Osteocyte (in vitro differentiated cells): ENCODE results near the gene DCAF6. TPM values are rescaled to one million over a fixed set of nuclear protein-coding genes. Genes with fewer than 3 reads are reported as not detected.

Source experiments
- DNase-seq: peaks from one replicate; pipeline ENCODE4 v3.0.0; 2021; ENCODE audit warnings: mixed read lengths; ENCODE audit not compliant: unreplicated experiment; ENCODE audit errors: extremely low spot score
- H3K27ac Mint-ChIP-seq: one replicate; pipeline ENCODE4 v1.8.0; 2021; ENCODE audit warnings: mild to moderate bottlenecking, mixed read lengths; ENCODE audit not compliant: unreplicated experiment
- H3K27me3 Mint-ChIP-seq: one replicate; pipeline ENCODE4 v1.8.0; 2021; ENCODE audit warnings: mixed read lengths; ENCODE audit not compliant: unreplicated experiment
- H3K36me3 Mint-ChIP-seq: one replicate; pipeline ENCODE4 v1.8.0; 2021; ENCODE audit warnings: mixed read lengths; ENCODE audit not compliant: unreplicated experiment
- H3K4me1 Mint-ChIP-seq: one replicate; pipeline ENCODE4 v1.8.0; 2021; ENCODE audit warnings: mixed read lengths; ENCODE audit not compliant: unreplicated experiment
- H3K4me3 Mint-ChIP-seq: one replicate; pipeline ENCODE4 v1.8.0; 2021; ENCODE audit warnings: mild to moderate bottlenecking, moderate library complexity, mixed read lengths; ENCODE audit not compliant: unreplicated experiment
- H3K9me3 Mint-ChIP-seq: one replicate; pipeline ENCODE4 v1.8.0; 2021; ENCODE audit warnings: mixed read lengths; ENCODE audit not compliant: unreplicated experiment
- CTCF ChIP-seq: fragments of 200-600 bp; sonication (generic); IDR thresholded peaks from 2 replicates; pipeline ENCODE4 v1.5.0; 2021; ENCODE audit warnings: antibody characterized with exemption, mild to moderate bottlenecking, moderate library complexity
- total RNA-seq: library from RNA; stranded (reverse); gene quantifications from 2 replicates; pipeline ENCODE4 v1.2.1, GENCODE V29; 2021

Gene DCAF6
- total RNA-seq, 1 donor from 2014 or later, result 56.8 TPM

GRCh38 chr1:168008595-168008994 lies 72.1 kb downstream of the DCAF6 start:
- Mint-ChIP-seq H3K4me3 (no peak overlapping the region), H3K27me3 (no peaks in the 10 kb centered on the region), H3K4me1 (no peaks in the 10 kb centered on the region), H3K36me3 (peaks cover 46% of the 10 kb centered on the region), H3K27ac (no peak overlapping the region), H3K9me3 (no peaks in the 10 kb centered on the region)
- DNase-seq, result no peak
- no peak for TF ChIP-seq CTCF

DNA sequence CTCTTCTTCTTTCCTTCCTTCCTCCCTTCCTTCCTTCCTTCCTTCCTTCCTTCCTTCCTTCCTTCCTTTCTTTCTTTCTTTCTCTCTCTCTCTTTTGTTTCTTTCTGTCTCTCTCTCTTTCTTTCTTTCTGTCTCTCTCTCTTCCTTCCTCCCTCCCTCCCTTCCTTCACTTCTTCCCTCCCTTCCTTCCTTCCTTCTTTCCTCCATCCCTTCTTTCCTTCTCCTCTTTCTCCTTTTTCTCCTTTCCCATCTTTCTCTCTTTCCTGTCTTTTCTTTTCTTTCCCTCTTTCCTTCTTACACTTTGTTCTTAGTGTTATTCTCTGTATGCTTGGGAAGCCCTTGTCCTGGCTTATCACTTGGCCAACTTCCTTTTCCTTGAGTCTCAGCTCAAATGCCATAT lies 72.8 kb downstream of the DCAF6 start:
- no peak for DNase-seq
- Mint-ChIP-seq H3K27ac (no peak overlapping the region), H3K4me3 (no peak overlapping the region), H3K4me1 (no peaks in the 10 kb centered on the region), H3K36me3 (peaks cover 50% of the 10 kb centered on the region), H3K27me3 (no peaks in the 10 kb centered on the region), H3K9me3 (no peaks in the 10 kb centered on the region)
- no peak for TF ChIP-seq CTCF

DNA sequence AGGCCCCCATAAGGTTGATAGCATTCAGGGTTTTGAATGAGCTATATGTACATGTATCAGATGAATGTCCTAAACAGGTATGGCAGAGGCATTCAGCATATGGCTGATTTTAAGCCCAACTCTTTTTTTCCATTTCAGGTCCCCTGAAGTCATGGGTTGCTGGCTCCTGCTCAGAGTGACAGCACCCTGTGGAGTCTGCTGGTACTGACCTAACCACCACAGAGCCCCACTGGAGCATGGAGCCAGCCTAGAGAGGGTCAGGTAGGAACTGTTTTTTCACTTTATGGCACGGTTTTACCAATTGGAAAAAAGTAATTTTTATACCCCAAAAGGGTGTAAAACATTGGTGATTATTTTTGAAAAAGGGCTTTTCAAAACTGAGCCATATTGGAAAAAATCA lies 82.9 kb downstream of the DCAF6 start:
- Mint-ChIP-seq H3K36me3 (peaks cover 33% of the 10 kb centered on the region), H3K27me3 (no peaks in the 10 kb centered on the region), H3K9me3 (no peaks in the 10 kb centered on the region), H3K4me1 (no peaks in the 10 kb centered on the region), H3K4me3 (no peak overlapping the region), H3K27ac (no peak overlapping the region)
- DNase-seq, result no peak
- no peak for TF ChIP-seq CTCF

GRCh38 chr1:168031198-168031597 lies 94.7 kb downstream of the DCAF6 start:
- no peak for TF ChIP-seq CTCF
- Mint-ChIP-seq H3K4me1 (no peaks in the 10 kb centered on the region), H3K9me3 (no peaks in the 10 kb centered on the region), H3K4me3 (no peak overlapping the region), H3K36me3 (peaks cover 12% of the 10 kb centered on the region), H3K27me3 (no peaks in the 10 kb centered on the region), H3K27ac (no peak overlapping the region)
- no peak for DNase-seq

- DNase-seq, result no peak
- no peak for TF ChIP-seq CTCF
- Mint-ChIP-seq H3K9me3 (no peaks in the 10 kb centered on the region), H3K4me1 (no peaks in the 10 kb centered on the region), H3K4me3 (no peak overlapping the region), H3K27ac (no peak overlapping the region), H3K27me3 (no peaks in the 10 kb centered on the region), H3K36me3 (peaks cover 12% of the 10 kb centered on the region)
These were observed 95.1 kb downstream of the DCAF6 start for GRCh38 chr1:168031627-168032026.
